HUES6 (cell line): Measurements from ENCODE around the gene DLX2.
A peak's percentile ranks its signal among the peaks of the same experiment; 100 is the strongest.

Experiments
- H3K27ac ChIP-seq: 2 replicates; pipeline ENCODE4 v1.7.0; 2013; ENCODE audit warnings: low read depth, mild to moderate bottlenecking, low read length, inconsistent platforms
- H3K27me3 ChIP-seq: 2 replicates; pipeline ENCODE4 v1.6.1; 2013; ENCODE audit warnings: low read length; ENCODE audit not compliant: control insufficient read depth, insufficient read depth
- H3K36me3 ChIP-seq: 2 replicates; pipeline ENCODE4 v1.6.1; 2013; ENCODE audit warnings: low read length; ENCODE audit not compliant: control insufficient read depth, insufficient read depth
- H3K4me1 ChIP-seq: 2 replicates; pipeline ENCODE4 v1.6.1; 2013; ENCODE audit warnings: low read length; ENCODE audit not compliant: control insufficient read depth, insufficient read depth
- H3K4me3 ChIP-seq: 2 replicates; pipeline ENCODE4 v1.5.1; 2013; ENCODE audit warnings: low read depth, low read length
- H3K9ac ChIP-seq: one replicate; pipeline ENCODE4 v1.6.1; 2013; ENCODE audit warnings: mild to moderate bottlenecking, low read length
- H3K9me3 ChIP-seq: 2 replicates; pipeline ENCODE4 v1.6.1; 2013; ENCODE audit warnings: low read depth, low read length; ENCODE audit not compliant: control insufficient read depth, insufficient read depth

DLX2 gene

DNA sequence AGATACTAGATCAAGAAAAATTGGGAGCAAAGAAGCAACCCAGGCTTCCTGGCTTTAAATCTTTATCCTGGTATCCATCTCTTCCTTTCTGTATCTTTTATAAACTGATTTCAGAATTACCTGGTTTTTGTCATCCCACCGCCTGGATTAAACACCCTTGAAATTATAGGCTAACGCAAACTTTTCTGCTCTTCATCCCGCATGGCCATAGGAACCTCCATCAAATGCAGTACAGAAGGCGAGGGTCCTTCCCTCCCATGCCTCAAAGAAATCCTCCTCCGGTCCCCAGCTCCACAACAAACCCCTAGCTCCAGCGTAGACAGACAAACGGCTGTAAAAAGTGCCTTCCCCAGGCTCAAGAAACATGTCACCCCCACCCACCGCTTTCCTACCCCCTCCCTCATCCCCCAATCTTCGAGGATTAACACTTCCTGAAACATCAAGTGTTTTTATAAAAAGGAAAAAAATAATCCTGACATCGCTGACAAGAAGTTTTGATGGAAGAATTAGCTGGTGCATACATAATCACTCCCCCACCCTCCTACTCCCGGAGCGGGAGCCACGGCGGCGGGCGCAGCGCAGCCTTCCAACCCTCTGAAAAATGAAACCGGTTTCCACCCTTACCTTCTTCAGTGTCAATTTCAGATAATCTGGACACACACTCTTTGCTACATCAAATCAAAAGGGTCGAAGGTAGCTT is 9.8 kb downstream of the DLX2 start:
- H3K9ac ChIP-seq: no peak overlapping the region
- no peaks in the 10 kb centered on the region for H3K9me3 ChIP-seq
- no peak overlapping the region for H3K27ac ChIP-seq
- H3K4me3 ChIP-seq: no peak overlapping the region
- H3K36me3 ChIP-seq: no peaks in the 10 kb centered on the region
- H3K27me3 ChIP-seq: peaks cover 100% of the 10 kb centered on the region
- peaks cover 46% of the 10 kb centered on the region for H3K4me1 ChIP-seq

GRCh38 chr2:172091761-172092566 is 10.7 kb downstream of the DLX2 start:
- H3K4me3 ChIP-seq: no peak overlapping the region
- no peak overlapping the region for H3K27ac ChIP-seq
- H3K4me1 ChIP-seq: peaks cover 45% of the 10 kb centered on the region
- peaks cover 100% of the 10 kb centered on the region for H3K27me3 ChIP-seq
- H3K36me3 ChIP-seq: no peaks in the 10 kb centered on the region
- H3K9ac ChIP-seq: no peak overlapping the region
- no peaks in the 10 kb centered on the region for H3K9me3 ChIP-seq

DNA sequence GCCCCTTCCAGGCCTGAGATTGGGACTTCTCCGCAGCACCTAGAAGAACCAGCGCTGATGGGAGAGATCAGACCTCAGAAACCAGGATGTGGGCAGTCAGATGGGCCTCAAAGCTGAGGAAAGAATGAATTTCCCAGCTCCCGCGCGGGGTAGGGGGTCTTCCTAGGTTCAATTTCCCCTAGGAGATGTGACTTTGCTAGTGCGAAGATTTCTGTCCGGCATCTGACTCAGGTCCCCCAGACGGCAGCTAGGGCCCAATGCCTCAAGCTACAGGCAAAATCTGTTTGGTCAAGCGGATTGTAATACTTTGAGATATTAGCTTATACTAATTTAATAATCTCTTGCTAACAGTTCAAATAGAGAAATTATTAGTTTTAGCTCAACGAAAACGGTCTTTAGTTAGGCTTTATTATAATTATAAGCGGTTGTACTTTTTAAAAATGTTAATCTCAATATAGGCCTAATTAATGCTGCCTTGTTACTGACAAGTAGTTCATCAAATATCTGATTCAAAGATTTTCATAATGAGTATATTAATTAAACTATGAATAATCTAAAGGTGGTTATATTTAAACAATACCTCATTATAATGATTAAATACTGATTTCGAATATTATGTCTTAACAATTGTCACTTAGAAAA is 11.6 kb downstream of the DLX2 start:
- H3K36me3 ChIP-seq: no peaks in the 10 kb centered on the region

GRCh38 chr2:172090044-172090961 is 12.4 kb downstream of the DLX2 start:
- no peak overlapping the region for H3K27ac ChIP-seq
- peaks cover 100% of the 10 kb centered on the region for H3K27me3 ChIP-seq
- peaks cover 52% of the 10 kb centered on the region for H3K4me1 ChIP-seq
- peak overlapping the region; percentile 34 for H3K9ac ChIP-seq
- peak overlapping the region; percentile 34; the same call in 1 of the 2 replicates for H3K4me3 ChIP-seq
- H3K36me3 ChIP-seq: no peaks in the 10 kb centered on the region
- no peaks in the 10 kb centered on the region for H3K9me3 ChIP-seq

More for the DNA sequence above, 11.6 kb downstream of the DLX2 start:
- no peak overlapping the region for H3K27ac ChIP-seq
- H3K4me1 ChIP-seq: peaks cover 51% of the 10 kb centered on the region
- no peak overlapping the region for H3K9ac ChIP-seq
- no peak overlapping the region for H3K4me3 ChIP-seq
- no peaks in the 10 kb centered on the region for H3K9me3 ChIP-seq
- peaks cover 100% of the 10 kb centered on the region for H3K27me3 ChIP-seq

DNA sequence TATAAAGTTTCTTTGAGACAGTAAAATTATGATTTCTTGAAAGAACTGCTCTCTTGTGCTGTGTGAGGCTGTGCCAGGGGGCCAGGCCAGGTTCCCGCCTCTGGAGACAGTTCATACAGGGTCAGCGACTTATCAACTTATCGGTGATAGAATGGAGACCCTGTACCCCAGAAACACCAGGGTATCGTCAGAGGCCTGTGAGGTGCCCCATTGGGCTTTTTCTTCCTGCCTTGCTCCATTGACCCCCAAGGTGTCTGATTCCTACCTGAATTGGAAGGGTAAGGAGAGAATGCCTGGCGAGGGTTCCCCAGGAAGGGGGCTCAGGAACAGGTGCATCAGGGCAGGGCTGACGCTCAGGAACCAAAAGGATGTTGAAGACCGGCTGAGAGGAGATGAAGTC is 13.1 kb downstream of the DLX2 start:
- Histone ChIP-seq H3K27ac (no peak overlapping the region), H3K9ac (no peak overlapping the region), H3K9me3 (no peaks in the 10 kb centered on the region), H3K4me1 (peaks cover 47% of the 10 kb centered on the region), H3K27me3 (peaks cover 100% of the 10 kb centered on the region), H3K36me3 (no peaks in the 10 kb centered on the region), H3K4me3 (no peak overlapping the region)

GRCh38 chr2:172089005-172089504 is 13.6 kb downstream of the DLX2 start:
- no peak overlapping the region for H3K9ac ChIP-seq
- H3K36me3 ChIP-seq: no peaks in the 10 kb centered on the region
- H3K4me1 ChIP-seq: peaks cover 49% of the 10 kb centered on the region
- no peak overlapping the region for H3K4me3 ChIP-seq
- H3K27ac ChIP-seq: no peak overlapping the region
- H3K9me3 ChIP-seq: no peaks in the 10 kb centered on the region
- peaks cover 100% of the 10 kb centered on the region for H3K27me3 ChIP-seq

GRCh38 chr2:172088245-172089004 is 14.3 kb downstream of the DLX2 start:
- peak overlapping the region; percentile 69; the same call in 1 of the 2 replicates for H3K4me3 ChIP-seq
- no peaks in the 10 kb centered on the region for H3K9me3 ChIP-seq
- peak overlapping the region; percentile 9 for H3K9ac ChIP-seq
- H3K27ac ChIP-seq: no peak overlapping the region
- H3K4me1 ChIP-seq: peaks cover 51% of the 10 kb centered on the region
- H3K36me3 ChIP-seq: no peaks in the 10 kb centered on the region
- peaks cover 100% of the 10 kb centered on the region for H3K27me3 ChIP-seq

- no peaks in the 10 kb centered on the region for H3K9me3 ChIP-seq
- H3K4me1 ChIP-seq: peaks cover 52% of the 10 kb centered on the region
- peaks cover 100% of the 10 kb centered on the region for H3K27me3 ChIP-seq
- peak overlapping the region; percentile 15 for H3K9ac ChIP-seq
- no peaks in the 10 kb centered on the region for H3K36me3 ChIP-seq
- H3K4me3 ChIP-seq: peak overlapping the region; percentile 69
- H3K27ac ChIP-seq: no peak overlapping the region
Observed at GRCh38 chr2:172087780-172088244, 14.9 kb downstream of the DLX2 start.

GRCh38 chr2:172087207-172087779 is 15.4 kb downstream of the DLX2 start:
- H3K4me3 ChIP-seq: peak overlapping the region; percentile 69
- peaks cover 58% of the 10 kb centered on the region for H3K4me1 ChIP-seq
- no peaks in the 10 kb centered on the region for H3K9me3 ChIP-seq
- no peaks in the 10 kb centered on the region for H3K36me3 ChIP-seq
- no peak overlapping the region for H3K27ac ChIP-seq
- peak overlapping the region; percentile 15 for H3K9ac ChIP-seq
- peaks cover 100% of the 10 kb centered on the region for H3K27me3 ChIP-seq
